GM19438 (cell line): ENCODE measurements around the gene EDA2R.

Experiments used
- ATAC-seq: cut with Tn5 transposase; IDR thresholded peaks from one replicate; pipeline ENCODE4 v1.9.1; 2021; ENCODE audit warnings: low read depth; ENCODE audit not compliant: unreplicated experiment

The EDA2R gene

GRCh38 chrX:66547847-66548369 is 91.0 kb downstream of the EDA2R start:
- ATAC-seq, result no peak
